Omental fat pad (tissue), 4 donors: ENCODE measurements around the gene PIK3R1. TPM values are rescaled to one million over a fixed set of nuclear protein-coding genes. Genes with fewer than 3 reads are reported as not detected.

Experiments used
- ATAC-seq: fragments of 150-250 bp; one replicate; pipeline ENCODE4 v1.9.1; 2016; ENCODE audit warnings: mild to moderate bottlenecking, moderate library complexity; ENCODE audit not compliant: low FRiP score
- DNase-seq: peaks from one replicate; pipeline ENCODE4 v3.0.0-alpha.2; 2019; ENCODE audit warnings: low spot score
- CTCF ChIP-seq, 3 donors: fragments of 450-650 bp; IDR thresholded peaks; one replicate each; pipeline ENCODE4 v1.5.1; 2016 to 2017; ENCODE audit warnings: antibody characterized with exemption in 3 of 3, mild to moderate bottlenecking in 3 of 3, moderate library complexity in 2 of 3
- total RNA-seq, 4 donors: library from RNA; depleted of rRNA; stranded (reverse); fragments of >200 nt; gene quantifications; one replicate each; pipeline ENCODE4 v1.1.0, GENCODE V29; 2016

PIK3R1 gene
- total RNA-seq, 4 donors from 2014 or later, result 90.5 to 188 (median 148) TPM

GRCh38 chr5:68182094-68182493 is 33.5 kb upstream of the PIK3R1 start:
- no peak for TF ChIP-seq CTCF (IDR thresholded peaks at IDR 0.05)
- ATAC-seq (no peak), DNase-seq (no peak)

- no peak for ATAC-seq
- no peak for DNase-seq
- TF ChIP-seq CTCF (IDR thresholded peaks at IDR 0.05), result no peak
These were observed 33.0 kb upstream of the PIK3R1 start for GRCh38 chr5:68182534-68182933.

- ATAC-seq (no peak), DNase-seq (no peak)
- TF ChIP-seq CTCF (IDR thresholded peaks at IDR 0.05), result no peak
These were observed 28.1 kb upstream of the PIK3R1 start for GRCh38 chr5:68187268-68188055.

- ATAC-seq, result no peak
- TF ChIP-seq CTCF (IDR thresholded peaks at IDR 0.05), result no peak
- no peak for DNase-seq
These were observed 26.4 kb upstream of the PIK3R1 start for GRCh38 chr5:68189171-68189570.

GRCh38 chr5:68189613-68190012 is 25.9 kb upstream of the PIK3R1 start:
- ATAC-seq (no peak), DNase-seq (no peak)
- no peak for TF ChIP-seq CTCF (IDR thresholded peaks at IDR 0.05)

- DNase-seq (no peak), ATAC-seq (no peak)
These were observed 24.9 kb upstream of the PIK3R1 start for GRCh38 chr5:68190619-68191018.

More at GRCh38 chr5:68190619-68191018, 24.9 kb upstream of the PIK3R1 start:
- TF ChIP-seq CTCF (IDR thresholded peaks at IDR 0.05), result no peak
